A673 (cell line): ENCODE measurements around the gene GPR32.

Source experiments
- CTCF ChIP-seq: fragments of 300-800, 200-600 bp; sonication (generic); conservative IDR thresholded peaks from 2 replicates; pipeline ENCODE4 v1.5.1; 2017; ENCODE audit warnings: low read depth, mild to moderate bottlenecking, antibody characterized with exemption, low read length, moderate library complexity, mixed read lengths
- EZH2 ChIP-seq: fragments of 200-600 bp; sonication (generic); IDR thresholded peaks from 2 replicates; pipeline ENCODE4 v1.6.1; 2017; ENCODE audit warnings: borderline replicate concordance, low read depth, mild to moderate bottlenecking, mixed read lengths, antibody characterized with exemption, low read length; ENCODE audit not compliant: poor library complexity, severe bottlenecking

GRCh38 chr19:50779504-50780457 lies 9.5 kb downstream of the GPR32 start:
- no peak for TF ChIP-seq CTCF
- no peak for TF ChIP-seq EZH2
